T-cell (primary cell): ENCODE data around the gene DCST1. TPM values are rescaled to one million over a fixed set of nuclear protein-coding genes. Genes with fewer than 3 reads are reported as not detected.

ENCODE experiments used
- ATAC-seq, 4 experiments: fragments of 200-7000 bp in 3 of 4; fragments of 150-1000 bp in 1 of 4; cut with Tn5 transposase; replicated peaks in 1 of 4; 1 replicate in 3 of 4; 2 replicates in 1 of 4; pipeline ENCODE4 v1.10.0; 2021; ENCODE audit warnings: moderate library complexity in 3 of 4, mild to moderate bottlenecking in 2 of 4, moderate number of reproducible peaks in 1 of 4
- CTCF ChIA-PET, 2 donors: fragments of 300-600 bp; sonication (Branson Sonifier 250); formaldehyde crosslinking; loops; one replicate each; lab custom pipeline; 2022; ENCODE audit warnings: antibody characterized with exemption in 2 of 2; lab: Charles Lee
- POLR2A ChIA-PET, 2 donors: fragments of 300-600 bp; sonication (Branson Sonifier 250); formaldehyde crosslinking; loops; one replicate each; lab custom pipeline; 2022; ENCODE audit warnings: antibody characterized with exemption in 2 of 2; lab: Charles Lee
- DNase-seq, 35 experiments: peaks; one replicate each; pipeline versions ENCODE4 v3.0.0 to v3.0.0-alpha.2; 2013 to 2023
- H3K27ac ChIP-seq: one replicate; pipeline ENCODE4 v1.5.1; 2013; ENCODE audit warnings: low read length
- H3K27me3 ChIP-seq, 2 experiments: replicated peaks in 1 of 2; 1 replicate in 1 of 2; 2 replicates in 1 of 2; pipeline versions ENCODE4 v1.6.1 to v1.7.0; 2013; ENCODE audit warnings: low read length in 1 of 2, mixed read lengths in 1 of 2; ENCODE audit not compliant: control insufficient read depth in 2 of 2, insufficient read depth in 2 of 2; ENCODE audit errors: extremely low read depth in 1 of 2
- H3K36me3 ChIP-seq, 2 donors: 1 replicate in 1 of 2; 2 replicates in 1 of 2; pipeline versions ENCODE4 v1.6.1 to v1.7.0; 2013; ENCODE audit warnings: low read length in 1 of 2; ENCODE audit not compliant: control insufficient read depth in 2 of 2, insufficient read depth in 1 of 2; ENCODE audit errors: extremely low read depth in 1 of 2
- H3K4me1 ChIP-seq, 2 experiments: 1 replicate in 1 of 2; 2 replicates in 1 of 2; pipeline versions ENCODE4 v1.6.1 to v1.7.0; 2013; ENCODE audit warnings: low read length in 2 of 2, mixed read lengths in 1 of 2; ENCODE audit not compliant: insufficient read depth in 2 of 2, control insufficient read depth in 1 of 2; ENCODE audit errors: extremely low read depth in 1 of 2
- H3K4me3 ChIP-seq, 2 donors: 1 replicate in 1 of 2; 2 replicates in 1 of 2; pipeline versions ENCODE4 v1.5.1 to v1.7.0; 2013; ENCODE audit warnings: mild to moderate bottlenecking in 2 of 2, low read length in 1 of 2, moderate library complexity in 1 of 2; ENCODE audit not compliant: control insufficient read depth in 1 of 2; ENCODE audit errors: extremely low read depth in 1 of 2
- H3K9me3 ChIP-seq: 2 replicates; pipeline ENCODE4 v1.7.0; 2013
- H3K27ac Mint-ChIP-seq, 2 donors: one replicate each; pipeline ENCODE4 v1.8.0; 2020 to 2021; ENCODE audit warnings: mild to moderate bottlenecking in 2 of 2, mixed read lengths in 2 of 2
- H3K27me3 Mint-ChIP-seq, 2 donors: one replicate each; pipeline ENCODE4 v1.8.0; 2021 to 2022; ENCODE audit warnings: mixed read lengths in 2 of 2
- H3K36me3 Mint-ChIP-seq: one replicate; pipeline ENCODE4 v1.8.0; 2021; ENCODE audit warnings: mixed read lengths
- H3K4me1 Mint-ChIP-seq, 3 donors: one replicate each; pipeline ENCODE4 v1.8.0; 2020 to 2022; ENCODE audit warnings: mixed read lengths in 3 of 3, mild to moderate bottlenecking in 1 of 3
- H3K4me3 Mint-ChIP-seq, 3 donors: one replicate each; pipeline ENCODE4 v1.8.0; 2020 to 2022; ENCODE audit warnings: mild to moderate bottlenecking in 3 of 3, mixed read lengths in 3 of 3, moderate library complexity in 3 of 3
- H3K9me3 Mint-ChIP-seq, 3 donors: one replicate each; pipeline ENCODE4 v1.8.0; 2020 to 2022; ENCODE audit warnings: mixed read lengths in 3 of 3
- WGBS: methylation state at CpG from one replicate; pipeline ENCODE4 v1.1.5; 2013; ENCODE audit warnings: missing lambda C conversion rate; ENCODE audit not compliant: insufficient coverage; 5-methylcytosine and 5-hydroxymethylcytosine counted together
- total RNA-seq, 35 experiments: library from RNA in 6 of 35; stranded (reverse) in 6 of 35; fragments of 120-200 nt in 1 of 35; gene quantifications; one replicate each; pipeline versions ENCODE4 v1.2.1 to v1.2.4 and lab custom pipeline; 2013 to 2026

The DCST1 gene
- total RNA-seq, 5 donors from 2014 or later (not counting 1 experiment from before 2014, with no cell fraction given), result 0.30 to 0.58 (median 0.54) TPM; not detected in 2

GRCh38 chr1:155024315-155024714 is 9.3 kb upstream of the DCST1 start:
- POLR2A ChIA-PET, result no interaction called here
- DNase-seq (no peak), ATAC-seq (no peak)
- Histone ChIP-seq H3K4me1 (peaks cover 1 to 6% of the 10 kb centered on the region in 2 experiments), H3K27me3 (peaks cover 0 to 2% of the 10 kb centered on the region in 2 experiments), H3K36me3 (no peaks in the 10 kb centered on the region), H3K27ac (no peak overlapping the region), H3K4me3 (no peak overlapping the region), H3K9me3 (no peaks in the 10 kb centered on the region)
- Mint-ChIP-seq H3K4me3 (no peak overlapping the region), H3K4me1 (peaks cover 10 to 29% (median 19%) of the 10 kb centered on the region in 3 donors), H3K9me3 (no peaks in the 10 kb centered on the region), H3K27me3 (no peaks in the 10 kb centered on the region), H3K36me3 (no peaks in the 10 kb centered on the region), H3K27ac (no peak overlapping the region)
- WGBS, result 93% methylated on average over 7 of the region's 9 CpGs
- CTCF ChIA-PET, result interaction anchor here in 1 of 2 donors (0.7 kb wide), 1 partner anchor 37 kb away, joined by 5 read pairs; no protein-coding TSS in a partner anchor

- WGBS, result 75% methylated on average over 8 of the region's 9 CpGs
- CTCF ChIA-PET, result interaction anchor here in 1 of 2 donors (0.7 kb wide), 1 partner anchor 563 kb away, joined by 9 read pairs; no protein-coding TSS in a partner anchor
- DNase-seq, result no peak
- POLR2A ChIA-PET, result no interaction called here
- Histone ChIP-seq H3K4me3 (no peak overlapping the region), H3K36me3 (no peaks in the 10 kb centered on the region), H3K27me3 (peaks cover 0 to 16% of the 10 kb centered on the region in 2 experiments), H3K9me3 (no peaks in the 10 kb centered on the region), H3K4me1 (peaks cover 0 to 6% of the 10 kb centered on the region in 2 experiments), H3K27ac (no peak overlapping the region)
- Mint-ChIP-seq H3K27me3 (peaks cover 0 to 1% of the 10 kb centered on the region in 2 donors), H3K9me3 (no peaks in the 10 kb centered on the region), H3K36me3 (no peaks in the 10 kb centered on the region), H3K27ac (no peak overlapping the region), H3K4me1 (peaks cover 2 to 17% (median 11%) of the 10 kb centered on the region in 3 donors), H3K4me3 (no peak overlapping the region)
- ATAC-seq, result no peak
Observed at GRCh38 chr1:155026154-155026553, 7.5 kb upstream of the DCST1 start.

- H3K27me3 Mint-ChIP-seq, result peaks cover 0 to 1% of the 10 kb centered on the region in 2 donors
- H3K4me1 ChIP-seq, result peaks cover 0 to 6% of the 10 kb centered on the region in 2 experiments
- no peaks in the 10 kb centered on the region for H3K9me3 Mint-ChIP-seq
- 85% methylated on average over 6 of the region's 6 CpGs for WGBS
- no peaks in the 10 kb centered on the region for H3K9me3 ChIP-seq
- H3K36me3 Mint-ChIP-seq, result no peaks in the 10 kb centered on the region
- H3K4me1 Mint-ChIP-seq, result peaks cover 2 to 13% (median 9%) of the 10 kb centered on the region in 3 donors
- CTCF ChIA-PET, result no interaction called here
- no peak overlapping the region for H3K4me3 ChIP-seq
- H3K27ac Mint-ChIP-seq, result no peak overlapping the region
- POLR2A ChIA-PET, result no interaction called here
- no peak overlapping the region for H3K27ac ChIP-seq
- peaks cover 0 to 16% of the 10 kb centered on the region in 2 experiments for H3K27me3 ChIP-seq
- DNase-seq, result no peak
- no peak for ATAC-seq
- H3K36me3 ChIP-seq, result no peaks in the 10 kb centered on the region
- no peak overlapping the region for H3K4me3 Mint-ChIP-seq
Observed at GRCh38 chr1:155026588-155026987, 7.0 kb upstream of the DCST1 start.

- no peaks in the 10 kb centered on the region for H3K4me1 ChIP-seq
- H3K36me3 ChIP-seq, result no peaks in the 10 kb centered on the region
- POLR2A ChIA-PET, result no interaction called here
- Mint-ChIP-seq H3K27ac (no peak overlapping the region), H3K9me3 (no peaks in the 10 kb centered on the region), H3K4me1 (no peaks in the 10 kb centered on the region), H3K27me3 (peaks cover 0 to 1% of the 10 kb centered on the region in 2 donors), H3K4me3 (no peak overlapping the region), H3K36me3 (no peaks in the 10 kb centered on the region)
- peaks cover 0 to 18% of the 10 kb centered on the region in 2 experiments for H3K27me3 ChIP-seq
- 84% methylated on average over 10 of the region's 16 CpGs for WGBS
- ATAC-seq (no peak), DNase-seq (no peak)
- CTCF ChIA-PET, result no interaction called here
- no peak overlapping the region for H3K27ac ChIP-seq
- no peaks in the 10 kb centered on the region for H3K9me3 ChIP-seq
- no peak overlapping the region for H3K4me3 ChIP-seq
Observed at GRCh38 chr1:155029513-155030242, 3.9 kb upstream of the DCST1 start.

- CTCF ChIA-PET, result no interaction called here
- no peak for ATAC-seq
- POLR2A ChIA-PET, result no interaction called here
Observed at GRCh38 chr1:155030243-155030795, 3.3 kb upstream of the DCST1 start.

GRCh38 chr1:155030899-155031298 is 2.7 kb upstream of the DCST1 start:
- no peaks in the 10 kb centered on the region for H3K4me1 Mint-ChIP-seq
- H3K27me3 Mint-ChIP-seq, result peaks cover 0 to 1% of the 10 kb centered on the region in 2 donors
- H3K36me3 ChIP-seq, result no peaks in the 10 kb centered on the region
- no peaks in the 10 kb centered on the region for H3K4me1 ChIP-seq
- peaks cover 0 to 18% of the 10 kb centered on the region in 2 experiments for H3K27me3 ChIP-seq
- H3K27ac ChIP-seq, result no peak overlapping the region
- H3K4me3 ChIP-seq, result no peak overlapping the region
- no peaks in the 10 kb centered on the region for H3K36me3 Mint-ChIP-seq
- 89% methylated on average over 6 of the region's 11 CpGs for WGBS
- ChIA-PET POLR2A (no interaction called here), CTCF (no interaction called here)
- H3K9me3 Mint-ChIP-seq, result no peaks in the 10 kb centered on the region
- no peak for ATAC-seq
- H3K9me3 ChIP-seq, result no peaks in the 10 kb centered on the region
- no peak overlapping the region for H3K4me3 Mint-ChIP-seq
- no peak for DNase-seq
- H3K27ac Mint-ChIP-seq, result no peak overlapping the region

More at GRCh38 chr1:155030243-155030795, 3.3 kb upstream of the DCST1 start:
- Histone ChIP-seq H3K27me3 (peaks cover 0 to 18% of the 10 kb centered on the region in 2 experiments), H3K27ac (no peak overlapping the region), H3K9me3 (no peaks in the 10 kb centered on the region), H3K4me1 (no peaks in the 10 kb centered on the region), H3K4me3 (no peak overlapping the region), H3K36me3 (no peaks in the 10 kb centered on the region)
- H3K4me3 Mint-ChIP-seq, result no peak overlapping the region
- 80% methylated on average over 13 of the region's 15 CpGs for WGBS
- H3K27ac Mint-ChIP-seq, result no peak overlapping the region
- H3K9me3 Mint-ChIP-seq, result no peaks in the 10 kb centered on the region
- DNase-seq, result no peak
- H3K36me3 Mint-ChIP-seq, result no peaks in the 10 kb centered on the region
- peaks cover 0 to 1% of the 10 kb centered on the region in 2 donors for H3K27me3 Mint-ChIP-seq
- H3K4me1 Mint-ChIP-seq, result no peaks in the 10 kb centered on the region
